GM04504 (cell line): ENCODE data around the gene PTPN9.
A peak's percentile ranks its signal among the peaks of the same experiment; 100 is the strongest.
"Not testable (repeated sequence)": the region's sequence is repeated elsewhere in the genome, so short reads cannot be mapped to it uniquely, and the experiment has no call there.

Experiments
- DNase-seq: peaks from one replicate; pipeline ENCODE4 v3.0.0-alpha.2; 2012; ENCODE audit warnings: low read depth

The PTPN9 gene

GRCh38 chr15:75582943-75583342, 3.8 kb upstream of the PTPN9 start:
- not testable (repeated sequence) for DNase-seq

- DNase-seq: no peak
These were observed 755 bp downstream of the PTPN9 start for GRCh38 chr15:75578173-75578947.

- no peak for DNase-seq
These were observed 1.5 kb downstream of the PTPN9 start for GRCh38 chr15:75577401-75578172.

GRCh38 chr15:75573648-75574384, 5.3 kb downstream of the PTPN9 start:
- no peak for DNase-seq

- DNase-seq: no peak
These were observed 8.8 kb downstream of the PTPN9 start for GRCh38 chr15:75570126-75570845.

- no peak for DNase-seq
These were observed 13.8 kb downstream of the PTPN9 start for GRCh38 chr15:75565062-75565970.

GRCh38 chr15:75561888-75562287, 17.2 kb downstream of the PTPN9 start:
- no peak for DNase-seq

GRCh38 chr15:75559360-75559759, 19.8 kb downstream of the PTPN9 start:
- DNase-seq: not testable (repeated sequence)

GRCh38 chr15:75558955-75559354, 20.2 kb downstream of the PTPN9 start:
- DNase-seq: not testable (repeated sequence)

- no peak for DNase-seq
These were observed 24.4 kb downstream of the PTPN9 start for GRCh38 chr15:75554717-75555116.

- no peak for DNase-seq
These were observed 25.5 kb downstream of the PTPN9 start for GRCh38 chr15:75553659-75554058.

- no peak for DNase-seq
These were observed 28.0 kb downstream of the PTPN9 start for GRCh38 chr15:75551091-75551490.

- no peak for DNase-seq
These were observed 34.1 kb downstream of the PTPN9 start for GRCh38 chr15:75545064-75545463.

- no peak for DNase-seq
These were observed 34.8 kb downstream of the PTPN9 start for GRCh38 chr15:75544359-75544758.

GRCh38 chr15:75542949-75543545, 36.1 kb downstream of the PTPN9 start:
- not testable (repeated sequence) for DNase-seq

GRCh38 chr15:75542386-75542797, 36.7 kb downstream of the PTPN9 start:
- no peak for DNase-seq

GRCh38 chr15:75538376-75538775, 40.7 kb downstream of the PTPN9 start:
- DNase-seq: no peak

- DNase-seq: no peak
These were observed 45.2 kb downstream of the PTPN9 start for GRCh38 chr15:75533945-75534344.

GRCh38 chr15:75532413-75533250, 46.5 kb downstream of the PTPN9 start:
- DNase-seq: peak; percentile 24
